Measurements from ENCODE around the gene CAMK2D. TPM values are rescaled to one million over a fixed set of nuclear protein-coding genes. Genes with fewer than 3 reads are reported as not detected.

The CAMK2D gene
- total RNA-seq, 1 experiment from 2014 or later, result 29.5 TPM

- CTCF ChIA-PET, result no interaction called here
- DNase-seq (ENCODE audit: low read depth, low spot score), result no peak
- in situ Hi-C loops (cut with HindIII; ENCODE audit: low pct_unique_long_range_greater_than_20kb, low sequenced_read_pairs), result no loop called here
These were observed 33.7 kb downstream of the CAMK2D start for GRCh38 chr4:113727802-113728201.

GRCh38 chr4:113725963-113726362, 35.6 kb downstream of the CAMK2D start:
- POLR2A ChIA-PET, result interaction anchor here (0.6 to 0.7 kb wide), 2 partner anchors 10 to 71 kb away, joined by 12 to 17 read pairs; no protein-coding TSS in a partner anchor
- in situ Hi-C loops (cut with HindIII; ENCODE audit: low pct_unique_long_range_greater_than_20kb, low sequenced_read_pairs) (no loop called here), intact Hi-C loops (cut with micrococcal nuclease; ENCODE audit: unreplicated experiment) (no loop called here)
- Histone ChIP-seq H3K27ac (ENCODE audit: low read length) (no peak overlapping the region), H3K27me3 (ENCODE audit: control insufficient read depth, insufficient read depth, low read length) (no peaks in the 10 kb centered on the region), H3K4me3 (ENCODE audit: low read depth in 2 of 2, low read length in 2 of 2) (no peak overlapping the region), H3K9me3 (ENCODE audit: control insufficient read depth, insufficient read depth, low read depth, low read length) (no peaks in the 10 kb centered on the region), H3K4me1 (ENCODE audit: control insufficient read depth, insufficient read depth, low read length) (peaks cover 5% of the 10 kb centered on the region; the same call in 1 of the 2 replicates), H3K36me3 (ENCODE audit: control insufficient read depth, insufficient read depth, low read length) (no peaks in the 10 kb centered on the region)
- no peak for TF ChIP-seq POLR2AphosphoS5 (IDR thresholded peaks at IDR 0.05; ENCODE audit: low read depth, low read length)
- no peak for TF ChIP-seq CTCF (IDR thresholded peaks at IDR 0.05)
- ATAC-seq (no peak), DNase-seq (ENCODE audit: low read depth, low spot score) (no peak)
- BruUV-seq (replicated peaks), result no TSS peak
- CTCF ChIA-PET, result no interaction called here

More at GRCh38 chr4:113727802-113728201, 33.7 kb downstream of the CAMK2D start:
- no peak for TF ChIP-seq TCF7L2 (IDR thresholded peaks at IDR 0.05; ENCODE audit: low read depth, low read length)
- TF ChIP-seq SIN3A (IDR thresholded peaks at IDR 0.05; ENCODE audit: borderline replicate concordance, insufficient read depth, low read depth, low read length), result no peak
- TF ChIP-seq, protein P1, sequence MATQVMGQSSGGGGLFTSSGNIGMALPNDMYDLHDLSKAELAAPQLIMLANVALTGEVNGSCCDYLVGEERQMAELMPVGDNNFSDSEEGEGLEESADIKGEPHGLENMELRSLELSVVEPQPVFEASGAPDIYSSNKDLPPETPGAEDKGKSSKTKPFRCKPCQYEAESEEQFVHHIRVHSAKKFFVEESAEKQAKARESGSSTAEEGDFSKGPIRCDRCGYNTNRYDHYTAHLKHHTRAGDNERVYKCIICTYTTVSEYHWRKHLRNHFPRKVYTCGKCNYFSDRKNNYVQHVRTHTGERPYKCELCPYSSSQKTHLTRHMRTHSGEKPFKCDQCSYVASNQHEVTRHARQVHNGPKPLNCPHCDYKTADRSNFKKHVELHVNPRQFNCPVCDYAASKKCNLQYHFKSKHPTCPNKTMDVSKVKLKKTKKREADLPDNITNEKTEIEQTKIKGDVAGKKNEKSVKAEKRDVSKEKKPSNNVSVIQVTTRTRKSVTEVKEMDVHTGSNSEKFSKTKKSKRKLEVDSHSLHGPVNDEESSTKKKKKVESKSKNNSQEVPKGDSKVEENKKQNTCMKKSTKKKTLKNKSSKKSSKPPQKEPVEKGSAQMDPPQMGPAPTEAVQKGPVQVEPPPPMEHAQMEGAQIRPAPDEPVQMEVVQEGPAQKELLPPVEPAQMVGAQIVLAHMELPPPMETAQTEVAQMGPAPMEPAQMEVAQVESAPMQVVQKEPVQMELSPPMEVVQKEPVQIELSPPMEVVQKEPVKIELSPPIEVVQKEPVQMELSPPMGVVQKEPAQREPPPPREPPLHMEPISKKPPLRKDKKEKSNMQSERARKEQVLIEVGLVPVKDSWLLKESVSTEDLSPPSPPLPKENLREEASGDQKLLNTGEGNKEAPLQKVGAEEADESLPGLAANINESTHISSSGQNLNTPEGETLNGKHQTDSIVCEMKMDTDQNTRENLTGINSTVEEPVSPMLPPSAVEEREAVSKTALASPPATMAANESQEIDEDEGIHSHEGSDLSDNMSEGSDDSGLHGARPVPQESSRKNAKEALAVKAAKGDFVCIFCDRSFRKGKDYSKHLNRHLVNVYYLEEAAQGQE (IDR thresholded peaks at IDR 0.05; ENCODE audit: insufficient read depth in 1 of 2, low read depth in 2 of 2, low read length in 1 of 2), result no peak
- TF ChIP-seq CTCF (IDR thresholded peaks at IDR 0.05), result no peak
- no peak for TF ChIP-seq POLR2AphosphoS5 (IDR thresholded peaks at IDR 0.05; ENCODE audit: low read depth, low read length)
- Histone ChIP-seq H3K27me3 (ENCODE audit: control insufficient read depth, insufficient read depth, low read length) (no peaks in the 10 kb centered on the region), H3K27ac (ENCODE audit: low read length) (no peak overlapping the region), H3K36me3 (ENCODE audit: control insufficient read depth, insufficient read depth, low read length) (no peaks in the 10 kb centered on the region), H3K4me3 (ENCODE audit: low read depth in 2 of 2, low read length in 2 of 2) (no peak overlapping the region), H3K4me1 (ENCODE audit: control insufficient read depth, insufficient read depth, low read length) (peaks cover 5% of the 10 kb centered on the region; the same call in 1 of the 2 replicates), H3K9me3 (ENCODE audit: control insufficient read depth, insufficient read depth, low read depth, low read length) (no peaks in the 10 kb centered on the region)
- ATAC-seq, result no peak
- POLR2A ChIA-PET, result no interaction called here
- BruUV-seq (replicated peaks), result no TSS peak
- intact Hi-C loops (cut with micrococcal nuclease; ENCODE audit: unreplicated experiment), result no loop called here
